DMS79 treated with DMSO at 0.1 percent for 48 hours (cell line): Measurements from ENCODE around the gene SPTLC2.
"Not testable (repeated sequence)": the region's sequence is repeated elsewhere in the genome, so short reads cannot be mapped to it uniquely, and the experiment has no call there.

Experiments
- DNase-seq: peaks from one replicate; lab custom pipeline; 2025; lab: John Stamatoyannopoulos, UW

The SPTLC2 gene

GRCh38 chr14:77547512-77548180 lies 68.8 kb downstream of the SPTLC2 start:
- DNase-seq, result no peak

- DNase-seq, result not testable (repeated sequence)
Measured at GRCh38 chr14:77545171-77545570, 71.3 kb downstream of the SPTLC2 start.

GRCh38 chr14:77544571-77544970 lies 71.9 kb downstream of the SPTLC2 start:
- DNase-seq, result no peak

DNA sequence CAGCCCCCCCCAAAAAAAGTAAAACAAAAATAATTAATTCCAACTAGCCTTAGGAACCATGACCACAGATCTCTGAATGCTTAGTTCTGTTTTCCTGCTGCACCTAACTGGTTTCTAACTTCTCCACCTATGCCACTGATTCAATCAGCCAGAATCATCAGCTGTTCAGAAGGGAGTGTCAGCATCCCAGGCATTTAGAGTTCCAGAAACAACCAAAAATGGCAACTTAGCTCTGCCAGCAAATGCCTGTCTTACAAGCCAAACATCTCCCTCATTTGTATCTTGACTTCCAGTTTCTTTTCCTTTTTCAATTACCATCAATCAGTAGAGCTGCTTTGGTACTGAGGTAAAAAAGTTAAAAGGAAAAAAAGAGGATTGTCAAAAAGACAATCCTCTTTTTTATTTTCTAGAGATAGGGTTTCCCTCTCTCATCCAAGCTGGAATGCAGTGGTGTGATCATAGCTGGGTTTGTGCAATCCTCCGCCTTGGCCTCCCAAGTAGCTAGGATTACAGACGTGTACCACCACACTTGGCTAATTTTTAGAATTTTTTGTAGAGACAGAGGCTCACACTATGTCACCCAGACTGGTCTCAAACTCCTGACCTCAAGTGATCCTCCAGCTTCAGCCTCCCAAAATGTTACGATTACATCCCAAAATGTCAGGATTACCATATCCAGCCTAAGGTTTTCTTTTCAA lies 72.7 kb downstream of the SPTLC2 start:
- DNase-seq, result no peak

- no peak for DNase-seq
Measured at GRCh38 chr14:77543240-77543551, 73.2 kb downstream of the SPTLC2 start.

- DNase-seq, result no peak
Measured at GRCh38 chr14:77542421-77543239, 73.8 kb downstream of the SPTLC2 start.

- no peak for DNase-seq
Measured at GRCh38 chr14:77541905-77542304, 74.5 kb downstream of the SPTLC2 start.

DNA sequence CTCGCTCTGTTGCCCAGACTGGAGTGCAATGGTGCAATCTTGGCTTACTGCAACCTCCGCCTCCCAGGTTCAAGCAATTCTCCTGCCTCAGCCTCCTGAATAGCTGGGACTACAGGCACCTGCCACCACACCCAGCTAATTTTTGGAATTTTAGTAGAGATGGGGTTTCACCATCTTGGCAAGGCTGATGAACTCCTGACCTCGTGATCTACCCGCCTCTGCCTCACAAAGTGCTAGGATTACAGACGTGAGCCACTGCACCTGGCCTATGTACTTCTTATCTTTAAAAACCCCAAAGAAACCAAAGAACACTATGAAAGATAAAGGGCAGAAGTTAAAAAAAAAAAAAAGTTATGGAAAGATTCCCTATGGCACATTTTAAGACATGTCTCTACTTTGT lies 79.5 kb downstream of the SPTLC2 start:
- DNase-seq, result not testable (repeated sequence)

DNA sequence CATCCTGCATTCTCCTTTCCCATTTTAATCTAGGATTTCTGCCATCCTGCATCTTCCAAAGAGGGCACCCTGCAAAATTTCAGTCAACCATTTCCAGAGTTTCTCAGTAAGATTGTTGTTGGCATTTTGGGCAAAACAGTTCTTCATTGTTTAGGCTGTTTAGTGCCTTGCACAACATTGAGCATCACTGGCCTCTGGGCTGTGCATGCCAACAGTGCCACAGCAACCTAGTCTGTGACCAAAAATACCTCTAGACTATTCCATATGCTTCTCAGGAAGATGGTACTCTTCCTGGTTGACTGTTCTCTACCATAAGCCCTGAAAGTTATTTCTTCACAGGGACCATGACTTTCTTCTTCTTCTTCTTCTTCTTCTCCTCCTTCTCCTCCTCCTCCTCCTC lies 85.4 kb downstream of the SPTLC2 start:
- DNase-seq, result no peak

DNA sequence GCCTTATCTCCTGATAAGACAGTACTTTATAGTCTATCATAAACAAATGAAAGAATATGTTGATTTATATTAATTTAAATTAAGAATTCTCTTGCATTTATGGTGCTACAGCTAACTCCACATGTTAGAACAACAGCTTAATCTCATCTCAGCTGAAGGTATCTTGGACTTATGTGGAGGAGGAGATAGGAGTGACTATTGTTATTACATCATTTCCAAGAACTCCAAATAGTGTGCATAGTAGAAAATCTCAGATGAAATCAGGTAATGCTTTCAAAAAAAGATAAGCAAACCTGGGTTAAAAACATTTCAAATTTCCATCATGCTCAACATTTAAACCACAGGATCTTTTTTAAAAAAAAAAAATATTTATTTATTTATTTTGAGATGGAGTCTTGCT lies 86.5 kb downstream of the SPTLC2 start:
- no peak for DNase-seq

DNA sequence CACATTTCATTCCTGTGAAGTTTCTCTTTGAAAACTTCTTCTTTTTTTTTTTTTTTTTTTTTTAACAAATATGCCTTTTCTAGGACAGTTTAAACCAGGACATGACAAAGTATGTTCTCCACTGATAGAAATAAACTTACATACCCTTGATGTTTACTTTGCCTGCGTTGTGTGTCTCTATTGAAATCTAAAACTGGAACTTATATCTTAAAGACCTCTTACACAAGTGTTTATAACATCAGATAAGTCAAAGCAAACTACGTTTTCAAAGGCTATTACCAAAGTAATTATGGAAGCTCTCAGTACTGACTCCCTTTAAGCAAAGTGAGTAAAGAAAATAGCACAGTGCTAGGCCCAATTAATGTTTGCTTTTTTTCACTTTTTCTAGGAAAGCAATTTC lies 87.2 kb downstream of the SPTLC2 start:
- DNase-seq, result no peak

DNA sequence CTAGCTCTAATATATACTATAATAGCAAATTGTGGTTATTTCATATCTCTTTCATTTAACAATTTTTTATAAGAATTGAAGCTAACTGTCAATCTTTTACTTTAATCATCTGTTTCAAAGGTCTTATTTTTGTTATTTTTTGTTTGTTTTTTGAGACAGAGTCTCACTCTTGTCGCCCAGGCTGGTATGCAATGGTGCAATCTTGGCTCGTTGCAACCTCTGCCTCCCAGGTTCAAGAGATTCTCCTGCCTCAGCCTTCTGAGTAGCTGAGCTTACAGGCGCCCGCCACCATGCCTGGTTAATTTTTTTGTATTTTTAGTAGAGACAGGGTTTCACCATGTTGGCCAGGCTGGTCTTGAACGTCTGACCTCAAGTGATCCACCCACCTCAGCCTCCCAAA lies 87.7 kb downstream of the SPTLC2 start:
- DNase-seq, result not testable (repeated sequence)

DNA sequence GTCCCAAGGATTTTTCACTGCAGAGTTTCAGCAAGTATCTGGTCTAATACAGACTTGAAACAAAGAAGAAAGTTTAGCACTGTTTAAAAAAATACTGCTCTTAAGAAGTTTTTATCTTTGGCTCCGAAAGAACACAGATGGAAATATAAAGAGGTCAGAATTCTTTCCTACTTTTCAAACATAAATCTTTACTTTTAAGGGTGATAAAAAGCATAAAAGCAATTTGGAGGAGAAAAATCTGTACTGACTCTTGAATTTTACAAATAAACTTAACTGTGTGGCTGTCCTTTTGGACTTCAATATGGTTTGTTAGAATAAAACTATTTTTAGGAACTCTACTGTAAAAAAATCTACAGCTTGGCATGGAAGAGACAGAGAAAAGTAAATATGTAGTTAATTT lies 90.2 kb downstream of the SPTLC2 start:
- no peak for DNase-seq

DNA sequence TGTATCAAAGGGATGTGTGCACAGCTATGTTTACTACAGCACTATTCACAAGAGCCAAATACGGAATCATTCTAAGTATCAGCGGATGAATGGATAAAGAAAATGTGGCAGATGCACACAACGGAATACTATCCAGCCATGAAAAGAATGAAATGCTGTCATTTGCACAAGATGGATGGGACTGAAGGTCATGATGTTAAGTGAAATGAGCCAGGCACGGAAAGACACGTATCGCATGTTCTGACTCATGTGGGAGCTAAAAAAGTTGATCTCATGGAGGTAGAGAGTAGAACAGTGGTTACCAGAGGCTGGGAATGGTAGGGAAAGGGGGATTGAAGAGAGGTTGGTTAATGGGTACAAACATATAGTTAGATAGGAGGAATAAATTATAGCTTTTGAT lies 91.9 kb downstream of the SPTLC2 start:
- DNase-seq, result no peak

GRCh38 chr14:77523109-77523508 lies 93.3 kb downstream of the SPTLC2 start:
- DNase-seq, result no peak

DNA sequence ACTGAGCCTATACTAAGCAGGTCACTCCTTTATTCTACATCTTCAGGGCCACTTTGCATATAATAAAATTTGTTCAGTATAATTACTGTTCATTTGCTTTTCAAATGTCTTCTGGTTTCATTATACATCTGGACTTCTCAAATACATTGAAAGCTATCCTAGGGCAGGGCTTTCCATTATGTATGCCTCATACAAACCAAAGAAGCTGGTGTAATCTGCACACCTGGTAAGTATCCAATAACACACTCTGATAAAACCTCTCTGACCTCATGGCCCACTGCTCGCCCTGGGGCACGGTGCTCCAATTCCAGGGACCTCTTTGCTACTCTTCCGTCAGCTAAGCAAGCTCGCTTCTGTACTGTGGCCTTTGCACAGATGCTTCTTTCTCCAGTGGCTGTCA lies 95.9 kb downstream of the SPTLC2 start:
- DNase-seq, result no peak

- no peak for DNase-seq
Measured at GRCh38 chr14:77516126-77516525, 100.3 kb downstream of the SPTLC2 start.

DNA sequence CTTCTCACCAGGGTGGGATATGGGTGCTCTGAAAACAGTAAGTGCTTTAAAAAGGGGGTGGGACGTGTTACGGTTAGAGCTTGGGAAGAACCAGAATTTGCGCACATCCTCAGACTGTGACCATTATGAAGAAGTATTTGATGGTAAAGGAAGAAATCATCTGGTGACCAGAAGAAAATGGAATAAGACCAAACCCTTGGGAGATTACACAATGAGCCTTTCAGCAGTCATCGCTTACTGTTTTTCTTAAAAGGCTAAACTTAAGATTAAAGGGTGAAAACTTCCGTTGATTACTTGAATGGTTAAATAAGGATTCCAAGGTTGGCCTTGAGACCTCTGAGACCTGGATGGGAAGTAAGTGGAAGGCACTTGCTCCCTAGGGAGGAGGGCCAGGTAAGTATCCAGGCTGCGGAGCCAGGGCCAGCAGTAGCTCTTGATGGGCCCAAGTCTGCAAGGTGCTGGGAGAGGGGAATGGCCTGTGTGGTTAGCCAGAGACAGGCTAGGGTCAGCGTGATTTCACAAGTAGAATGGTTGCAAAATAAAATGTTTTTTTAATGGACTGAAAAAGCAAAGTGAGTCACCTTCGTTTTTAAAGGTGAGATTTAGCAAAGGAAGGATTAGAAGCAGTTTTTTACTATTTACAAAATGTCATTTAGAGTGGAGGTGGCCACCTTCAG lies 104.8 kb downstream of the SPTLC2 start:
- no peak for DNase-seq

DNA sequence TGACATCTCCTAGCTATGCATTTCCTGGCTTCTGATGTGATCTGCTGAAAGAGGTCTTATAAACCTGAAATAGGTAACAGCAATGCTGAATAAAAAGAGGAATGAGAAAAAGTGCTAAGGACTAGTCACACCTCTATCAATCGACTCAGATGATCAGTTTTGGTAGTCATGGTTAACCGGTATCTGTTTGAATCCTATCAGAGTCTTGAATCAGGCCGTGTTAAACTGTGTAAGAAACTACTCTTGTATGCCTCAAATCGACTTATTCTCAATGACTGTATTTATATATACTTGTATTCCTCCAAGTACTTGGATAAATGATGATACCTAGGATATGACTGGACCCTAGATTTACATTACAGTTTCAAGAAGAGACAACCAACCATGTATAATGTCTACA lies 107.1 kb downstream of the SPTLC2 start:
- DNase-seq, result no peak

DNA sequence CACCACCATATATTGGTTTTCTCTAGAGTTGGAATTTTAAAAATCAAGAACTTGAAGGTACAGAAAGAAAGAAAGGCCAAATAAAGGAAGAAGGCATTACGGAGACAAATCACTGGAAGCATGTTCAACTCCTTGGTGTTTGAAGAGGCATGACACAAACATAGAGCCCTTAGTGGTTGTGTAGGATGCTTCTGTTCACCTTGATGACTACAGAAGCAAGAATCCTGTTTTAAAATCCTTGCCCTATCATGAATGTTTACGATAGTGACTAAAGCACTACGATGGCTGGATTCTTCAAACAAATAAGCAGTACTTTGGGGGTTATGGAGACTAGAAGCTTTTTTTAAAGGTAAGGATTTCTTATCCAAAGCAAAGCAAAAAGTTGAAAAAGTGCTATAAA lies 107.6 kb downstream of the SPTLC2 start:
- DNase-seq, result no peak

- DNase-seq, result no peak
Measured at GRCh38 chr14:77508249-77508648, 108.2 kb downstream of the SPTLC2 start.

- DNase-seq, result no peak
Measured at GRCh38 chr14:77507762-77508161, 108.7 kb downstream of the SPTLC2 start.

- no peak for DNase-seq
Measured at GRCh38 chr14:77505031-77505430, 111.4 kb downstream of the SPTLC2 start.
